Fibroblast of lung (primary cell): ENCODE data around the gene SMPD3. TPM values are rescaled to one million over a fixed set of nuclear protein-coding genes. Genes with fewer than 3 reads are reported as not detected.

Experiments
- DNase-seq, 2 donors: peaks; one replicate each; pipeline versions ENCODE4 v3.0.0 to v3.0.0-alpha.2; 2010; ENCODE audit warnings: low read depth in 2 of 2
- H2AFZ ChIP-seq: 2 replicates; pipeline ENCODE4 v1.5.1; 2012; ENCODE audit warnings: low read length, control low read depth, inconsistent platforms
- H3K27ac ChIP-seq: 2 replicates; pipeline ENCODE4 v1.5.1; 2011; ENCODE audit warnings: low read length, control low read depth; ENCODE audit not compliant: insufficient read depth
- H3K27me3 ChIP-seq: 2 replicates; pipeline ENCODE4 v1.5.1; 2011; ENCODE audit warnings: mild to moderate bottlenecking, low read length; ENCODE audit not compliant: control insufficient read depth, insufficient read depth
- H3K36me3 ChIP-seq: 2 replicates; pipeline ENCODE4 v1.5.1; 2011; ENCODE audit warnings: low read length; ENCODE audit not compliant: control insufficient read depth, insufficient read depth
- H3K4me1 ChIP-seq: 2 replicates; pipeline ENCODE4 v1.5.1; 2011; ENCODE audit warnings: low read length; ENCODE audit not compliant: control insufficient read depth, insufficient read depth; ENCODE audit errors: extremely low read depth
- H3K4me2 ChIP-seq: 2 replicates; pipeline ENCODE4 v1.5.1; 2011; ENCODE audit warnings: low read length, control low read depth; ENCODE audit not compliant: insufficient read depth; ENCODE audit errors: extremely low read depth
- H3K4me3 ChIP-seq, 4 experiments: fragments of 200-600 bp in 1 of 4; sonication (generic) in 1 of 4; replicated peaks in 1 of 4; 2 replicates each; pipeline ENCODE4 v1.5.1; 2011 to 2016; ENCODE audit warnings: low read length in 4 of 4, low read depth in 3 of 4, mild to moderate bottlenecking in 3 of 4, control low read depth in 2 of 4, inconsistent platforms in 1 of 4, mixed read lengths in 1 of 4; ENCODE audit not compliant: insufficient read depth in 1 of 4; ENCODE audit errors: control extremely low read depth in 1 of 4
- H3K79me2 ChIP-seq: 2 replicates; pipeline ENCODE4 v1.5.1; 2012; ENCODE audit warnings: mild to moderate bottlenecking, low read length, inconsistent platforms; ENCODE audit not compliant: control insufficient read depth, insufficient read depth
- H3K9ac ChIP-seq: 2 replicates; pipeline ENCODE4 v1.5.1; 2011; ENCODE audit warnings: mild to moderate bottlenecking, low read length, control low read depth; ENCODE audit not compliant: insufficient read depth
- H3K9me3 ChIP-seq: 2 replicates; pipeline ENCODE4 v1.5.1; 2012; ENCODE audit warnings: low read depth, low read length; ENCODE audit not compliant: control insufficient read depth, insufficient read depth
- H4K20me1 ChIP-seq: 2 replicates; pipeline ENCODE4 v1.5.1; 2011; ENCODE audit warnings: low read length; ENCODE audit not compliant: control insufficient read depth, insufficient read depth; ENCODE audit errors: extremely low read depth
- CTCF ChIP-seq, 2 donors: IDR thresholded peaks in 1 of 2; conservative IDR thresholded peaks in 1 of 2; 1 replicate in 1 of 2; 2 replicates in 1 of 2; pipeline ENCODE4 v1.5.1; 2011 to 2012; ENCODE audit warnings: low read length in 2 of 2, control low read depth in 1 of 2, inconsistent platforms in 1 of 2, low read depth in 1 of 2, mild to moderate bottlenecking in 1 of 2
- EZH2 ChIP-seq: IDR thresholded peaks from 2 replicates; pipeline ENCODE4 v1.5.1; 2012; ENCODE audit warnings: low read length, control low read depth, mild to moderate bottlenecking; ENCODE audit errors: missing control alignments
- polyA plus RNA-seq, 2 donors: library from polyadenylated mRNA; depleted of rRNA in 1 of 2; stranded (reverse) in 1 of 2; unstranded in 1 of 2; fragments of >200 nt; gene quantifications; 2 replicates each; pipeline ENCODE4 v1.2.1, GENCODE V29; 2011 to 2012; ENCODE audit warnings: missing spikeins in 1 of 2
- total RNA-seq: library from RNA; depleted of rRNA; stranded (reverse); fragments of >200 nt; gene quantifications from 2 replicates; pipeline ENCODE4 v1.2.1, GENCODE V29; 2014

Gene SMPD3
- total and polyA plus RNA-seq, 2 donors (not counting 1 experiment from before 2014, with no cell fraction given), result under 0.01 to 0.08 TPM

GRCh38 chr16:68335175-68335574 lies 113.1 kb downstream of the SMPD3 start:
- Histone ChIP-seq H3K79me2 (no peaks in the 10 kb centered on the region), H4K20me1 (no peaks in the 10 kb centered on the region), H3K27me3 (no peaks in the 10 kb centered on the region), H3K4me2 (no peak overlapping the region), H3K9ac (no peak overlapping the region), H3K4me1 (peaks cover 12% of the 10 kb centered on the region), H3K4me3 (no peak overlapping the region), H2AFZ (no peak overlapping the region), H3K9me3 (no peaks in the 10 kb centered on the region), H3K27ac (no peak overlapping the region), H3K36me3 (peaks cover 21% of the 10 kb centered on the region)
- DNase-seq, result peak in 1 of 2 donors; percentile 50
- no peak for TF ChIP-seq CTCF (conservative IDR thresholded peaks at IDR 0.05 in 1 of 2, IDR thresholded peaks at IDR 0.05 in 1 of 2; ENCODE audit: low read depth in 1 of 2, low read length in 2 of 2)
- no peak for TF ChIP-seq EZH2

GRCh38 chr16:68332411-68333121 lies 115.7 kb downstream of the SMPD3 start:
- no peaks in the 10 kb centered on the region for H3K79me2 ChIP-seq
- H3K4me1 ChIP-seq, result peaks cover 12% of the 10 kb centered on the region
- peaks cover 6% of the 10 kb centered on the region for H3K36me3 ChIP-seq
- no peak overlapping the region for H3K4me2 ChIP-seq
- H3K9ac ChIP-seq, result no peak overlapping the region
- no peaks in the 10 kb centered on the region for H3K27me3 ChIP-seq
- H3K4me3 ChIP-seq, result no peak overlapping the region
- no peaks in the 10 kb centered on the region for H3K9me3 ChIP-seq
- peak overlapping the region; percentile 50 for H3K27ac ChIP-seq
- DNase-seq, result peak; percentile 40 to 75
- H4K20me1 ChIP-seq, result no peaks in the 10 kb centered on the region
- H2AFZ ChIP-seq, result no peak overlapping the region
- TF ChIP-seq CTCF (conservative IDR thresholded peaks at IDR 0.05 in 1 of 2, IDR thresholded peaks at IDR 0.05 in 1 of 2; ENCODE audit: low read depth in 1 of 2, low read length in 2 of 2), result no peak
- TF ChIP-seq EZH2, result no peak

GRCh38 chr16:68331879-68332410 lies 116.4 kb downstream of the SMPD3 start:
- Histone ChIP-seq H3K79me2 (no peaks in the 10 kb centered on the region), H3K4me3 (no peak overlapping the region), H3K4me2 (peak overlapping the region; percentile 52), H4K20me1 (no peaks in the 10 kb centered on the region), H3K27me3 (no peaks in the 10 kb centered on the region), H3K36me3 (peaks cover 1% of the 10 kb centered on the region), H3K4me1 (peaks cover 12% of the 10 kb centered on the region), H3K9ac (no peak overlapping the region), H3K27ac (peak overlapping the region; percentile 50), H3K9me3 (no peaks in the 10 kb centered on the region), H2AFZ (no peak overlapping the region)
- peak; percentile 50 to 75 for DNase-seq
- TF ChIP-seq CTCF (conservative IDR thresholded peaks at IDR 0.05 in 1 of 2, IDR thresholded peaks at IDR 0.05 in 1 of 2; ENCODE audit: low read depth in 1 of 2, low read length in 2 of 2) (no peak), EZH2 (no peak)
